ENCODE results near the gene TESPA1.

DNA sequence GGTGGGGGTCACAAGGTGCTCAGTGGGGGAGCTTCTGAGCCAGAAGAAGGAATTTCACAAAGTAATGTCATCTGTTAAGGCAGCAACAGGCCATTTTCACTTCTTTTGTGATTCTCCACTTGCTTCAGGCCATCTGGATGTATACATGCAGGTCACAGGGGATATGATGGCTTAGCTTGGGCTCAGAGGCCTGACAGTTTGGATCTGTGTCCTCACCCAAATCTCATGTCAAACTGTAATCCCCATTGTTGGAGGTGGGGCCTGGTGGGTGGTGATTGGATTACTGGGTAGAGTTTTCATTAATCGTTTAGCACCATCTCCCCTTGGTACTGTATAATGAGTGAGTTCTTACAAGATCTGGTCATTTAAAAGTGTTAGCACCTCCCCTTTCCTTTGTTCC is 36.4 kb downstream of the TESPA1 start:
- TF ChIP-seq, protein P1, sequence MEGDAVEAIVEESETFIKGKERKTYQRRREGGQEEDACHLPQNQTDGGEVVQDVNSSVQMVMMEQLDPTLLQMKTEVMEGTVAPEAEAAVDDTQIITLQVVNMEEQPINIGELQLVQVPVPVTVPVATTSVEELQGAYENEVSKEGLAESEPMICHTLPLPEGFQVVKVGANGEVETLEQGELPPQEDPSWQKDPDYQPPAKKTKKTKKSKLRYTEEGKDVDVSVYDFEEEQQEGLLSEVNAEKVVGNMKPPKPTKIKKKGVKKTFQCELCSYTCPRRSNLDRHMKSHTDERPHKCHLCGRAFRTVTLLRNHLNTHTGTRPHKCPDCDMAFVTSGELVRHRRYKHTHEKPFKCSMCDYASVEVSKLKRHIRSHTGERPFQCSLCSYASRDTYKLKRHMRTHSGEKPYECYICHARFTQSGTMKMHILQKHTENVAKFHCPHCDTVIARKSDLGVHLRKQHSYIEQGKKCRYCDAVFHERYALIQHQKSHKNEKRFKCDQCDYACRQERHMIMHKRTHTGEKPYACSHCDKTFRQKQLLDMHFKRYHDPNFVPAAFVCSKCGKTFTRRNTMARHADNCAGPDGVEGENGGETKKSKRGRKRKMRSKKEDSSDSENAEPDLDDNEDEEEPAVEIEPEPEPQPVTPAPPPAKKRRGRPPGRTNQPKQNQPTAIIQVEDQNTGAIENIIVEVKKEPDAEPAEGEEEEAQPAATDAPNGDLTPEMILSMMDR (conservative IDR thresholded peaks at IDR 0.05; ENCODE audit: low read depth, low read length) = no peak
- no peak for TF ChIP-seq POLR2A (IDR thresholded peaks at IDR 0.05; ENCODE audit: low read depth, low read length)
- TF ChIP-seq BHLHE40 (IDR thresholded peaks at IDR 0.05; ENCODE audit: low read depth, low read length) = no peak
- no peak for TF ChIP-seq RAD21 (IDR thresholded peaks at IDR 0.05; ENCODE audit: low read length)
- no peak for TF ChIP-seq FOS (IDR thresholded peaks at IDR 0.05; ENCODE audit: low read depth, low read length)
- TF ChIP-seq CEBPB (IDR thresholded peaks at IDR 0.05; ENCODE audit: low read depth, low read length) = no peak

Measured in IMR-90 (cell line).